PFSK-1 (cell line): ENCODE results near the gene BUB1.

ENCODE experiments used
- FOXP2 ChIP-seq: optimal IDR thresholded peaks from 2 replicates; pipeline ENCODE3; 2011; ENCODE audit warnings: borderline replicate concordance, control low read depth, inconsistent platforms; ENCODE audit not compliant: insufficient read depth; ENCODE audit errors: extremely low read length, extremely low read depth
- POLR2AphosphoS5 ChIP-seq: IDR thresholded peaks from 2 replicates; pipeline ENCODE4 v1.6.1; 2012; ENCODE audit warnings: low read depth, mild to moderate bottlenecking, control low read depth, low read length, moderate library complexity
- REST ChIP-seq, 2 experiments: IDR thresholded peaks; 2 replicates each; pipeline versions ENCODE4 v1.6.1 to v1.8.0; 2011 to 2012; ENCODE audit warnings: low read depth in 2 of 2, low read length in 2 of 2, control low read depth in 1 of 2, inconsistent platforms in 1 of 2, mild to moderate bottlenecking in 1 of 2, moderate library complexity in 1 of 2; ENCODE audit not compliant: insufficient read depth in 1 of 2
- SIN3A ChIP-seq: IDR thresholded peaks from 2 replicates; pipeline ENCODE4 v1.6.1; 2012; ENCODE audit warnings: mild to moderate bottlenecking, low read length, moderate library complexity, borderline replicate concordance; ENCODE audit not compliant: insufficient read depth
- TAF1 ChIP-seq: IDR thresholded peaks from 2 replicates; pipeline ENCODE4 v1.6.1; 2012; ENCODE audit warnings: low read length, control low read depth, borderline replicate concordance; ENCODE audit not compliant: insufficient read depth

The BUB1 gene

GRCh38 chr2:110714452-110715224 lies 36.8 kb upstream of the BUB1 start:
- no peak for TF ChIP-seq FOXP2
- no peak for TF ChIP-seq SIN3A
- no peak for TF ChIP-seq REST (IDR thresholded peaks at IDR 0.05; ENCODE audit: insufficient read depth in 1 of 2, low read depth in 2 of 2, low read length in 2 of 2)
- TF ChIP-seq TAF1 = no peak
- TF ChIP-seq POLR2AphosphoS5 = no peak

- TF ChIP-seq FOXP2 (no peak), TAF1 (no peak), POLR2AphosphoS5 (no peak), REST (IDR thresholded peaks at IDR 0.05; ENCODE audit: insufficient read depth in 1 of 2, low read depth in 2 of 2, low read length in 2 of 2) (no peak), SIN3A (no peak)
These were observed 35.9 kb upstream of the BUB1 start for GRCh38 chr2:110713513-110714362.

GRCh38 chr2:110712737-110713136 lies 34.9 kb upstream of the BUB1 start:
- TF ChIP-seq SIN3A (no peak), FOXP2 (no peak), TAF1 (no peak), POLR2AphosphoS5 (no peak), REST (IDR thresholded peaks at IDR 0.05; ENCODE audit: insufficient read depth in 1 of 2, low read depth in 2 of 2, low read length in 2 of 2) (no peak)

- TF ChIP-seq POLR2AphosphoS5 = no peak
- TF ChIP-seq SIN3A = no peak
- no peak for TF ChIP-seq FOXP2
- no peak for TF ChIP-seq REST (IDR thresholded peaks at IDR 0.05; ENCODE audit: insufficient read depth in 1 of 2, low read depth in 2 of 2, low read length in 2 of 2)
- TF ChIP-seq TAF1 = no peak
These were observed 30.6 kb upstream of the BUB1 start for GRCh38 chr2:110708455-110708854.
